ENCODE results near the gene CARD19.

DNA sequence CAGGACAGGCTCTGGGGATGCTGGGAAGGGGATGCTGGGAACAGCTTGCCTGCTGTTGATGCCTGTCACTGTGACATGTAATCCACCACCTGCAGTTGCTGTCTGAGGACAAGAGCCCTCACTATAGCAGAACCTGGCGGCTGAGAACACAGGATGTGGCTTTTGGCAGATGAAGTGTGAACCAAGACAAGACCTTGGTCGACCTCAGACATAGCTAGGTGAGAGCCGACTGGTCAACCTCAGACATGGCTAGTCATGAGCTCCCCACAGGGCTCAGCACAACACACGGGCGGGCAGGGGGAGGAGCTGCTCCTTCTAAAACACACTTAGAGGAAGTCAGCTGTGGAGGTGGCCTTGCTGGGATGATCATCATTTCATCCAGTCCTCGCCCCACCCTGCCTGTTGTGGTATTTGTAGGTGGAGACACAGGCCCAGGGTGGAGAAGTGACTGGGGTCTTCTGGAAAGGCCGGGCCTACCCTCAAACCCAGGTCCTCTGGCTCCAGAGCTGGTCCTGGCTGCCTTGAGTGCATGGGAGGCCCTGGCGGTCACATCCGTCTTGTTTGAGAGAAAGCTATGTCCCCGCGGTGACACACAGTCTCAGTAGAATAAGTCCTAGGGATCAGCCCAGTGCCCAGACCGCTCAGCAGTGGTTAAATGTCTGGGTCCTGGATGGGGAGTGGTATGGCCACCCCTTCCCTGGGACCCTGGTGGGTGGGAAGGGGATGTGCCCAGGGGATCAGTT lies 31.5 kb upstream of the CARD19 start:
- TF ChIP-seq, protein P1, sequence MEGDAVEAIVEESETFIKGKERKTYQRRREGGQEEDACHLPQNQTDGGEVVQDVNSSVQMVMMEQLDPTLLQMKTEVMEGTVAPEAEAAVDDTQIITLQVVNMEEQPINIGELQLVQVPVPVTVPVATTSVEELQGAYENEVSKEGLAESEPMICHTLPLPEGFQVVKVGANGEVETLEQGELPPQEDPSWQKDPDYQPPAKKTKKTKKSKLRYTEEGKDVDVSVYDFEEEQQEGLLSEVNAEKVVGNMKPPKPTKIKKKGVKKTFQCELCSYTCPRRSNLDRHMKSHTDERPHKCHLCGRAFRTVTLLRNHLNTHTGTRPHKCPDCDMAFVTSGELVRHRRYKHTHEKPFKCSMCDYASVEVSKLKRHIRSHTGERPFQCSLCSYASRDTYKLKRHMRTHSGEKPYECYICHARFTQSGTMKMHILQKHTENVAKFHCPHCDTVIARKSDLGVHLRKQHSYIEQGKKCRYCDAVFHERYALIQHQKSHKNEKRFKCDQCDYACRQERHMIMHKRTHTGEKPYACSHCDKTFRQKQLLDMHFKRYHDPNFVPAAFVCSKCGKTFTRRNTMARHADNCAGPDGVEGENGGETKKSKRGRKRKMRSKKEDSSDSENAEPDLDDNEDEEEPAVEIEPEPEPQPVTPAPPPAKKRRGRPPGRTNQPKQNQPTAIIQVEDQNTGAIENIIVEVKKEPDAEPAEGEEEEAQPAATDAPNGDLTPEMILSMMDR (IDR thresholded peaks at IDR 0.05; ENCODE audit: control extremely low read depth in 1 of 3, insufficient read depth in 1 of 3, low read depth in 1 of 3, low read length in 3 of 3) = no peak
- TF ChIP-seq POLR2A (IDR thresholded peaks at IDR 0.05; ENCODE audit: control extremely low read depth in 1 of 2, low read depth in 2 of 2, low read length in 2 of 2) (no peak), CHD2 (IDR thresholded peaks at IDR 0.05; ENCODE audit: low read length) (no peak), PHF8 (conservative IDR thresholded peaks at IDR 0.05; ENCODE audit: low read depth, low read length) (no peak), YY1 (IDR thresholded peaks at IDR 0.05; ENCODE audit: low read depth, low read length) (no peak), TAF1 (IDR thresholded peaks at IDR 0.05; ENCODE audit: low read depth, low read length) (no peak), ZNF274 (IDR thresholded peaks at IDR 0.05; ENCODE audit: borderline replicate concordance, extremely low read depth, low read length) (no peak), SP1 (IDR thresholded peaks at IDR 0.05; ENCODE audit: low read depth, low read length) (no peak), POLR2AphosphoS5 (IDR thresholded peaks at IDR 0.05; ENCODE audit: low read depth, low read length) (no peak)

All from H1 (cell line).